GM21360 (cell line): Measurements from ENCODE around the gene SPDYE1.
"Not testable (repeated sequence)": the region's sequence is repeated elsewhere in the genome, so short reads cannot be mapped to it uniquely, and the experiment has no call there.

Experiments
- ATAC-seq: cut with Tn5 transposase; IDR thresholded peaks from one replicate; pipeline ENCODE4 v1.9.1; 2021; ENCODE audit warnings: mild to moderate bottlenecking, moderate library complexity; ENCODE audit not compliant: unreplicated experiment

The SPDYE1 gene

DNA sequence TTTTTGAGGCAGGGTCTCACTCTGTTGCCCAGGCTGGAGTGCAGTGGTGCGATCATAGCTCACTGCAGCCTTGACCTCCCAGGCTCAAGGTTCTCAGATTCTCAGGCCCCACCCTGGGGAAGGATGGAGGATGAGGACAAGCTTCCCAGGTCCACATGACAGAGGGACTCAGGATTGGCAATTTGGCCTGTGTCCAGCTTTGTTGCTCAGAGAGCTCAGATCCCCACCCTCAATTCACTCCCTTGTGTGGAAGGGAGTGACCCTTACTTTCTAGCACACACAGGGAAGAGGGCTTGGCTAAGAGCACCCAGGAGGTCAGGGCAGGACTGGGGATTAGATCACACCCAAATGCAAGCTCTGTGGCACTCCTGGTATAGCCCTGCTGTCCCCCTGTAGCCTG lies 6.9 kb upstream of the SPDYE1 start:
- not testable (repeated sequence) for ATAC-seq

DNA sequence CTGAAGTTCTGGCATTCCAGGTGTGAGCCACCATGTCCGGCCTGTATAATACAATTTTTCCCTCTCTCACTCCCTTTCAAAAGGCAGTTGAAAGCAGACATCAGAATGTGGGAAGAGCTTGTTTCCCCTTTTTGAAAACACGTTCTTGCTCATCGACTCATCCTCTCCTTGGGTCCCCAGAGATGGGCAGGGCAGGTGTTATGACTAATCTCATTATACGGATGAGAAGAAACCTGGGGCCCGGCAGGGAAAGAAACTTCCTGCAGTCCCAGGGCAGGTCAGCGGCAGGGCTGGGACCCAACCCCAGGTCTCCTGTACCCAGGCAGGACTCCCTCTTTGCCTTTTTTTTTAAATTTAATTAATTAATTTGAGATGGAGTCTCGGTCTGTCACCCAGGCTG lies 4.8 kb upstream of the SPDYE1 start:
- peak; percentile 88 for ATAC-seq

DNA sequence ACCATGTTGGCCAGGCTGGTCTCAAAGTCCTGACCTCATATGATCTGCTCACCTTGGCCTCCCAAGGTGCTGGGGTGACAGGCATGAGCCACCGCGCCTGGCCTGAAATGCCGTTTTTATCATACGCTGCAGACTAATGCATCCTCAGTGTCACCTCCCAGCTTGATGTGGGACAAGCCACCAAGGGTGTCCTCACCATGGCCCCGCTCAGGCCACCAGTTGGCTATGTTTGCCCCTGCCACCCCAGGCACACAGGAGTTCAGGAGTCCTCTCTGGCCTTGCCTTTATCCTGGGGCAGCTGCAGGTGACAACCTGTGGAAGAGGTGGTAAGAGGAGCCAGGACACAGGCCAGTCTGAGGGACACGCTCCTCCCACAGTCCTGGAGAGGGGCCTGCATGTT lies 3.0 kb upstream of the SPDYE1 start:
- ATAC-seq: not testable (repeated sequence)

DNA sequence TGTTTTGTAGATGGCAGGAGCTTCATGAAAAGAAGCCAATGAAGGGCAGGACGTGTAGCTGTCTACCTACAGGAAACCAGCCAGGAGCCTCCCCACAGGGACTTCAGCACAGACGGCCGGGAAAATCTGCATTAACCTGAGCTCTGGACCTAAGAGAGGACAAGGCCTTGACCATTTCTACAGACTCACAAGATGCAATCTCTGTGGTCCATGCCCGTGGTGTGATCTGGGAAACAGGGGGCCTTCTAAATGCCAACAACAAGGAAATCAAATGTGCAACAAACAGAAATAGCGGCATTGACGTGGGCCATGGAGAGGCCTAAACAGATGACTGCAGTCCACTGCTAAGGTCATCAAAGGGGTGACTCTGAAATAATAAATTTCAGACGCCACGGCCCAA lies 14.4 kb downstream of the SPDYE1 start:
- ATAC-seq: not testable (repeated sequence)

DNA sequence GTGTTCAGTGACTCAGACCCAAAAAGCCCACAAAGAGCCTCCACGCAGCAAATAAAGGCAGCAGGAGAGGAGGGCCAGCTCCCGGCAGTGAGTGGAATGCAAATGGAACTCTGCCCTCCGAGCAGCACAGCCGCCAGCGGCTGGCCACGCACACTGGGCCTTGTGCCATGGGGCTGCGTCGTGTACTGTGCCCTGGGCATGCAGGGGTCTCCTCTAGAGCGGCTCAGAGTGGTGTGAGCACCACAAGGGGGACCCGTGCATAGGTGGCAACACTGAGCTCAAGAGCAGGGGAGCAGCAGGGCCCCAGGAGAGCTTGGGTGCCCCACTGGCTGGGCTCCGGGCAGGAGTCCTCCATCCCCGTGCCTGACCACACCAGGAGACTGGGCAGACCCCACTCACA lies 17.4 kb downstream of the SPDYE1 start:
- ATAC-seq: not testable (repeated sequence)

DNA sequence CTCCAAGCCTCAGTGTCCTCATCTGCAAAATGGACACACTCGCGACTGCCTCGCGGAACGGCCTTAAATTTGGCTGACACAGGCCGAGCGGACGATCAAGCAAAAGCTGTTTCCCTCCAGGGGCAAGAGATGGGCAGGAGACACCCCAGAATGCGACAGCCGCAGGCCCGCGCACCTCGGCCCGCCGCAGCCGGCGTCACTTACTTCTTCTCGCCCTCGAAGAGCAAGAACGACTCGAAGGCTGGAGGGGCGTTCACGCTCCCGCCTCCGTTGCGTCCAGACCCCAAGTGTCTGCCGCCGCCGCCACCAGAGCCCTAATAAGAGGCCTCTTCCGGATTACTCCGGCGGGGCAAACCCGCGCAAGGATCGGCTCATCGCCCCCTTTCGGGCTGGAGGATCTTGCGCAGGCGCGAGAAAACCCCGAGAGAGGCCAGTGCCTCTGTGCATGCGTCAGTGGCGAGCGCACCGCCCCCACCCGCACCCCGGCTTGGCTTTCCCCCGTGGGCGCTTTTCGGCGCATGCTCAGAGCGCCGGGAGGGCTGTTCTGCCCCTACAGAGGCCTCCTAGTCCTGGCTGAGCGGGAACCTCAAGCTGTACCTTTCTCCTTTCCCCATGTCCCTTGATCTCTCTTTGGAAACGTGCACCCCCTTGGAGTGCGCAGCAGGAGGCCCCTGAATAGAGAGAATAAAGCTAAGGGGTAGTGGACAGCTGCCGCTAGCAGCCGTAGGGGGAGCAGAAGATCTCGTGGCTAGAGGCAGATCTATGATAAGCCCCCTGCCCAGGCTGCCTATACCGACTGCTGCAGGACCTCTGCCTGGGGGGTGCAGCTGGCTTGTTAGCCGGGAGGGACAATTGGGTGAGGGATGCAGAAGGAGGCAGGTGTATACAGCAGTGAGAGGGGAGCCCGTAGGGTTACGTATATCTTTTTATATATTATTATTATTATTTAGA lies 21.4 kb downstream of the SPDYE1 start:
- ATAC-seq: peak; percentile 95

DNA sequence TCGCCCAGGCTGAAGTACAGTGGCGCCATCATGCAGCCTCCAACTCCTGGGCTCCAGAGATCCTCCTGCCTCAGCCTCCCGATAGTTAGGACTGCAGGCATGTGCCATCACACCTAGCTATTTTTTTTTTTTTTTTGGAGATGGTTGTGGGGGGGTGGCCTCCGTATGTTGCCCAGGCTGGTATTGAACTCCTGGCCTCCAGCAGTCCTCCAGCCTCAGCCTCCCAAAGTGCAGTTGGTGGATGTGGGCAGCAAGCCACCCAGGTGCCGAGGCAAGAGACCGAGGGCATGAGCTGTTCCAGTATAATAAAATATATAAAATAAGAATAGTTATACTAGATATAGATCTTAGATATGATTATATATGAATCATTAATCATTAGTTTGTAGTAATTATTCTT lies 22.1 kb downstream of the SPDYE1 start:
- ATAC-seq: not testable (repeated sequence)

DNA sequence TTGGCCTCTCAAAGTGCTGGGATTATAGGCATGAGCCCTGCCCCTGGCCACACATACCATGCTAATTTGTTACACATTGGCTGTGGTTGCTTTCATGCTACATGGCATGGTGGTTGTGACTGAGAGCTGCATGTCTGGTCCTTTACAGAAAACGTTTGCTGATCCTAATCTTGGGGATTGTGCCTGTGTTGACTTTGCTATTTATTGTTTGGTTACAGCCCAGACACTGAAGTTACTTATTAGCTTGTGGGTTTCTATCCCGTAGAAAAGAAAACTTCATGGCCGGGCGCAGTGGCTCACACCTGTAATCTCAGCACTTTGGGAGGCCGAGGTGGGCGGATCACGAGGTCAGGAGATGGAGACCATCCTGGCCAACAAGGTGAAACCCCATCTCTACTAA lies 24.4 kb downstream of the SPDYE1 start:
- ATAC-seq: not testable (repeated sequence)

DNA sequence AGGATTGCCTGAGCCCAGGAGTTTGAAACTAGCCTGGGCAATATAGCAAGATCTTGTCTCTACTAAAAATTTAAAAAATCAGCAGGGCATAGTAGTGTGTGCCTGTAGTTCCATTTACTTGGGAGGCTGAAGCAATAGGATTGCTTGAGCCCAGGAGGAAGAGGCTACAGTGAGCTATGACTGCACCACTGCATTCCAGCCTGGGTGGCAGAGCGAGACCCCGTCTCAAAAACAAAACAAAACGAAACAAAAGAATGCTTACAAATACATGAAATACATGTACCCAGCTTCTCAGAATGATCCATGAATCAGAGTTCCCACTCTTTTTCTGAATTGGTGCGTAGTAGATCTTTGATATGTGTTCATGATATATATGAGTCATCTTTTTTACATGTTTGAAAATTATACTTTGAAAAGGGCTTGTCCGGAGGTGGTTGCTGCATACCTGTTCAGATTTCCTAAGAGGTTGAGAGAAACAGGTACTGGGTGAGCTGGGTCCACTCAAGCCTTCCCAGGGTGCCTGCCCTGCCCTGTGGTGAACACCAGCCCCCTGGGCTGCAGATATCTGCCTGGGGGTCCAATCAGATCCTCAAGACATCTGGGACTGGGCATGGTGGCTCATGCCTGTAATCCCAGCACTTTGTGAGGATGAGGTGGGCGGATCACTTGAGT lies 25.2 kb downstream of the SPDYE1 start:
- ATAC-seq: not testable (repeated sequence)

DNA sequence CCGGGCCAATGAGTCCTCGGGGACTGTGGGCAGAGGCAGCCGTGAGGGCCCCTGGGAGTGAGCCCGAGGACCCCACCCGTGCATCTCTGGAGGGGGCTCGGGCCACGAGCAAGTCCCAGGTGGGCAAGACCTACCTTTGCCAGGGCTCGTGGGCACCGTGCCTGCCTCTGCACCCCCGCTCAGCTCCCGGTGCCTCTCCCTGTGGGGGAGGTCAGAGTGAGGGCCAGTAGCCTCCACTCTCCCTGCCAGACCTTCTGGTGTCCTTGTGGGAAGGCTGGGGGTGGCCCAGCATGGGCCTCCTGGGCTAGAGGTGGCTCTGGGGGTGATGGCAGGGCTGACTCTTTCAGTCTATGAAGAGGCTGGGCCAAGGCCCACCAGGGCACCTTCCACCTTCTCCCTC lies 31.7 kb downstream of the SPDYE1 start:
- ATAC-seq: not testable (repeated sequence)

DNA sequence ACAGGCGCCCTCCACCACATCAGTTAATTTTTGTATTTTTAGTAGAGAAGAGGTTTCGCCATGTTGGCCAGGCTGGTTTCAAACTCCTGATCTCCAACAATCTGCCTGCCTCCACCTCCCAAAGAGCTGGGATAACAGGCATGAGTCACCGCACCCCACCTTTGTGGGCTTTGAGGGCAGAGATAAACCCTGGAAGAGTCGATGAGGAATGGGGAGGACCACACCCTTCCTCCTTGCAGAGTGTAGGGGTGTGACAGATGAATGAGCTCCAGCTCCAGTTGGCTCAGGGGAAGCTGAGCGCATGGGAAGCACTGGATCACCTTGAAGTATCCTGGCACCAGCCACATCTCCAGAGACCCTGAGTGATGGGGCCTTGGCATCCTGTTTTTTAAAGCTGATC lies 32.3 kb downstream of the SPDYE1 start:
- not testable (repeated sequence) for ATAC-seq

DNA sequence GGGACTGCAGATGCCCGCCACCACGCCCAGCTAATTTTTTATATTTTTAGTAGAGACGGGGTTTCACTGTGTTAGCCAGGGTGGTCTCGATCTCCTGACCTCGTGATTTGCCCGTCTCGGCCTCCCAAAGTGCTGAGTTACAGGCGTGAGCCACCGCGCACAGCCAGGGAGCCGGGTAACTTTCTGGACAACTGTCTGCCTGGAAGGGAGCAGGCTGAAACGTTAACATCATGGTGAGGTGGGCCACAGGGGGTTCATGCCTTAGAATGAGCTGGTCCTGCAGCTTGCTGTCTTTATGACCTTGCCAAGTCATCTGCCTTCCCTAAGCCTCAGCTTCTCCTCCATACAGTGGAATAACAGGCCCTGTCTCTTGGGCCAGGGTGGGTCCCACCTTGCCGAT lies 33.6 kb downstream of the SPDYE1 start:
- not testable (repeated sequence) for ATAC-seq

DNA sequence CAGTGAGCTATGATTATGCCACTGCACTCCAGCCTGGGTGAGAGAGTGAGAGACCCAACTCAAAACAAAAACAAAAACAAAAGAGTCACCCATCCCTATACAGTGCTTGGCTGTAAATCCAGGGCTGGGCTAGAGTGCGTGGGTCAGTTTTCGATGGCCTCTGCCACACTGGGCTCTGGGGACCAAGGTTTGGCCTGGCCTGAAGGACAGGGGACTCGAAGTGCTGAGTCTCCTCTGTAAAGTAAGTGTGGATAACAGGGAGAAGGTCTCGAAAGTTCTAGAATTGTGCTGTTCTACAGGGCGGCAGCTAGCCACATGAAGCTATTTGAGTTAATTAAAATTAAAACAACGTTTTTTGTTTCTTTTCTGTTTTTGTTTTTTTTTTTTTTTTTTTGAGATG lies 34.3 kb downstream of the SPDYE1 start:
- ATAC-seq: not testable (repeated sequence)

DNA sequence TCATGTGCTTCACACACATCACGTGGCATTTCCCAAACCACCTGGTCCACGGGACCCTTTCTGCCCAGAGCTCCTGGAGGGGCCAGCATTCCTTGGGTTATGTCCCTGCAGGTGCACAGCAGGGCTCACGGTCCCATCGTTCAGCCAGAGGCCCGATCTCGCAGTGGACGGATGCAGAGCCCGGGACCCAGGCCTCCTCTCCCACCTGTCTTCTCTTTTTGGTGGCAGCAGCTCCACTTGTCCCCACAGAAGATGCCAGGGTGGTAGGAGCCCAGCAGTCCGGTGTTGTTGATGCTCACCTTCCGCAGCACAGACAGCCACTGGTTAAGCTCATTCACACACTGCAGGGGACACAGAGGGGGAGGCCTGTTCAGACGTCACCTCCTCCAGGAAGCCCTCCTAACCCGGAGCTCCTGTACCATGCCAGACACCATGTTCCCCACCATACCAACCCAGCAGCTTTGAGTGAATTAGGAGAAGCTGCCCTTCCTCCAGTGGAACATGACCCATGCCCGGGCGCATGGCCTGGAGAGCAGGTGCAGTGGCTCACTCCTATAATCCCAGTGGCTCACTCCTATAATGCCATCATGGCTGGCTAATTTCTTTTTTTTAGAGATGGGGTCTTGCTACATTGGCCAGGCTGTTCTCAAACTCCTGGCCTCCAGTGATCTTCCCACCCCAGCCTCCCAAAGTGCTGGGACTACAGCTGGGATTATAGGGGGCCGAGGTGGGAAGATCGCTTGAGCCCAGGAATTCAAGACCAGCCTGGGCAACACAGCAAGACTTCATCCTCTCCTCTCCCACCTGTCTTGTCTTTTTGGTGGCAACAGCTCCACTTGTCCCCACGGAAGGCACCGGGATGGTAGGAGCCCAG lies 36.5 kb downstream of the SPDYE1 start:
- ATAC-seq: not testable (repeated sequence)

DNA sequence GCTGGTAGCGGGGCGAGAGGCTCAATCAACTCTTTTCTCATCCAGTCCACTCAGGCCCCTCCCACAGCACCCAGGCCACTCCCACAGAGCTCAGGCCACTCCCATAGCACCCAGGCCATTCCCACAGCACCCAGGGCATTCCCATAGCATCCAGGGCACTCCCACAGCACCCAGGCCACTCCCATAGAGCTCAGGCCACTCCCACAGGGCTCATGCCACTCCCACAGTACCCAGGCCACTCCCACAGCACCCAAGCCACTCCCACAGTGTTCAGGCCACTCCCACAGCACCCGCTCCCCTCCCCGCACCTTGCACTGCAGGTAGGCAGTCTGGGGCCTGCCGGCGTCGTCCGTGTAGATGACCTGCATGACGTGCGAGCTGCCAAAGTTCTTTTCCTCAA lies 38.7 kb downstream of the SPDYE1 start:
- ATAC-seq: not testable (repeated sequence)

DNA sequence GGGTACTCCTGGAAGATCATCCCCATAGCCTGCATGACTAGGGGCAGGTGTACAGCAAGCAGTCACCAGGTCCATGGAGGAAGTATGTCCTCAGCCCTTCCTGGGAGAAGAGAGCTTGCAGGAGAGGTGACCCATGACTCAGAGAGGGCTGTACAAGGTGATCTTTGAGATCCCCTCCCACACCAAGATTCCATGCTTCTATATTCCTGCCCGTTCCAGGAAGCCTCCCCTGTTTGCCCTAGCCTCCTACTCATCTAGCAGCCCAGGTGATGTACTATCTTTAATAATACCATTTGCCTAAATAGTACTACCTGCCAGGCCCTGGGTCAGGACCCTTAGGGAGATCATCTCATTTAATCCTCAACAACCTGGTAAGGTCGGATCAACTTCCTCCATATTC lies 40.3 kb downstream of the SPDYE1 start:
- ATAC-seq: not testable (repeated sequence)

DNA sequence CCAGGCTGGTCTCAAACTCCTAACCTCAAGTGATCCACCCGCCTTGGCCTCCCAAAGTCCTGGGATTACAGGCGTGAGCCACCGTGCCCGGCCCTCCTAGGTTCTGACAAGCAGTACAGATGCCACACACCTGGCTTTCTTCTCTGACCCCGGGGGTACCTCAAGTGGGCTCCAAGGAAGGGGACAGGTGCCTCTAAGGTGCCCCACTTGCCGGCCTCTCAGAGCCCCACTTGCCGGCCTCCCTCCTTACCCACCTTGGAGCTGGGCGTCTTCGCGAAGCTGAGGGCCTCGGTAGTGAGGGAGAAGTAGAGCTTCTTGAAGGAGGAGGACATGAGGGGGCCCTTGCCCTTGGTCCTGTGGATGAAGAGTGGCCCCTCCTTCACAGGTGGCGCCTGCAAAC lies 40.9 kb downstream of the SPDYE1 start:
- not testable (repeated sequence) for ATAC-seq

DNA sequence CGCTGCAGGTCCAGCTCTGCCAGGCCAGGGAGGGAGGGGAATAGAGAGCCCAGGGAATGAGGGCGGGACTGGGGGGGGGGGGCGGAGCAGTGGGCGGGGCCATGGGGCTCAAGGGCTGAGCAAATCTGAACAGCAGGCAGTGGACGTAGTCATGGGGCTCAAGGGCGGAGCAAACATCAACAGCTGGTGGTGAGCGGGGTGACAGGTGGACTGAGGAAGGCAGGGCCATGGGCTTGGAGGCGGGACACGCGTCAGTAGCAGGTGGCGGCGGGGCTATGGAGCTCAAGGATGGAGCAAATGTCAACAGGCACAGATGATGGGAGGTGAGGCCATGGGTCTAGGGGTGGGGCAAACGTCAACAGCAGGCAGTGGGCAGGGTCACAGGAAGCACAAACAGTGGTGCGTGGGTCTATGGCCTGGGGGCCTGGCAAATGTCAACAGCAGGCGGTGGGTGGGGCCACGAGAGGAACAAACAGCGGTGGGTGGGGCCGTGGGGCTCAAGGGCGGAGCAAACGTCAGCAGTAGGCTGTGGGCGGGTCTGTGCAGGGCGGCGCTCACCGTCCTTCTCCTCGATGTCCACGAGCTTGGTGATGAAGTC lies 41.4 kb downstream of the SPDYE1 start:
- ATAC-seq: peak; percentile 60

DNA sequence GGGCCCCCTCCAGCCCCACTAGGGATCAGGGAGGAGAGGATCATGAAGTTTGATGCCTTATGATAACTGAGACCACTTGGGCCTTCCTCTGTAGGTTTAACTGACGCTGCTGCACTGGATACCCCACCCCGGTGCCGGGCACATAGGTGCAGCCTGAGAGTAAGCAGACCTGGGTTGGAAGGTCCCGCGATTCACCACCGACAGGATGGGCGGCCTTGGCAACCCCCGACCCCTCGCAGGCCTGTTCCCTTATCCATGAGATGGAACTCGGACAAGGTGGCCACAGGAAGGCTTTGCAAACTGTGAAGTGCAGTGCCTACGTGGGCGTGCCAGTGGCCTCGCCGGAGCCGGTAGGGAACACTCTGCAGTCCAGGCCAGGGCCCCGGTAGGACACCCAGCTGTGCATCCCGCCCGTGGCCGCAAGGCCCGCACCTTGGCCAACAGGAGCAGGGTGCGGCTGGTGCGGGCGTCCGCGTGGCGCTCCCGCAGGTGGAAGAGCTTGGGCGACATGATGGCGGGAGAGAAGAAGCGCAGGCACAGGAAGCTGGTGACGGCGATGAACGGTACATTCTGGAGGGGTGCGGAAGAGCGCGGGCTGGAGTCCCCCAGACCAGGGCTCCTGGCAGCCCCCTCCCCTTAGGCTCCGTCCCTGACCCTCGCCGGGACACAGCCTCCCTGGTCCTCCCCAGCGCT lies 42.2 kb downstream of the SPDYE1 start:
- not testable (repeated sequence) for ATAC-seq

DNA sequence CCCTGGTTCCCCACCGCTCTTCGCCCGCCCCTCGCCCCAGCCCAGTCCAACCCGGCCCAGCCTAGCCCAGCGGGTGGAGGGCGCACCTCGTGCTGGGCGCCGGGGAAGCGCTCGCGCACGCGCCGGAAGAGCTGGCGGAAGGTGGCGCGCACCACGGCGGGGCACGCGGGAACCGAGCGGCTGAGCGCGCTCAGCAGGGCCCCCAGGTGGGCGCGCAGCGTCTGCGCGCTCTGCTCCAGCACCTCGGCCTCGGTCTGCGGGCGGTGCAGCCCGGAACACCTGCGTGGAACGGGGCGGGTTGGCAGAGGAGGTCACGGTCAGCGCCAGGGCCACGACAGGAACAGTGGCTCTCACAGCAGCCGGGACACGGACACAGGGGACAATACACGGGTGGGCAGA lies 42.8 kb downstream of the SPDYE1 start:
- not testable (repeated sequence) for ATAC-seq
